GM18508 (cell line): Measurements from ENCODE around the gene CFDP1.

ENCODE experiments used
- ATAC-seq: cut with Tn5 transposase; IDR thresholded peaks from one replicate; pipeline ENCODE4 v1.9.1; 2021; ENCODE audit warnings: moderate number of reproducible peaks; ENCODE audit not compliant: insufficient read depth, unreplicated experiment

The CFDP1 gene

GRCh38 chr16:75258807-75259141, 174.5 kb downstream of the CFDP1 start:
- no peak for ATAC-seq

GRCh38 chr16:75257886-75258806, 175.2 kb downstream of the CFDP1 start:
- ATAC-seq = no peak

- no peak for ATAC-seq
These were observed 176.5 kb downstream of the CFDP1 start for GRCh38 chr16:75256696-75257343.

GRCh38 chr16:75256059-75256571, 177.2 kb downstream of the CFDP1 start:
- ATAC-seq = no peak

- ATAC-seq = no peak
These were observed 178.9 kb downstream of the CFDP1 start for GRCh38 chr16:75254359-75254837.

- ATAC-seq = no peak
These were observed 180.1 kb downstream of the CFDP1 start for GRCh38 chr16:75252946-75253911.

GRCh38 chr16:75252049-75252864, 181.0 kb downstream of the CFDP1 start:
- ATAC-seq = no peak

- no peak for ATAC-seq
These were observed 181.8 kb downstream of the CFDP1 start, which contains the start of gene BCAR1 for GRCh38 chr16:75251280-75252048. Gene BCAR1 (minus strand): TSS chr16:75251624. CDS start chr16:75251482, 142 bp downstream.

- no peak for ATAC-seq
These were observed 182.5 kb downstream of the CFDP1 start for GRCh38 chr16:75250809-75251279.

GRCh38 chr16:75250089-75250808, 183.1 kb downstream of the CFDP1 start:
- ATAC-seq = no peak

GRCh38 chr16:75249441-75249840, 183.9 kb downstream of the CFDP1 start:
- ATAC-seq = no peak

GRCh38 chr16:75248536-75249380, 184.5 kb downstream of the CFDP1 start:
- no peak for ATAC-seq

GRCh38 chr16:75248142-75248535, 185.2 kb downstream of the CFDP1 start:
- no peak for ATAC-seq

GRCh38 chr16:75247249-75247648, 186.1 kb downstream of the CFDP1 start:
- no peak for ATAC-seq

GRCh38 chr16:75246504-75247205, 186.6 kb downstream of the CFDP1 start:
- ATAC-seq = no peak
